ENCODE results near the gene TSSK1B. TPM values are rescaled to one million over a fixed set of nuclear protein-coding genes. Genes with fewer than 3 reads are reported as not detected.

TSSK1B gene
- total RNA-seq, 1 donor from 2014 or later = not detected

DNA sequence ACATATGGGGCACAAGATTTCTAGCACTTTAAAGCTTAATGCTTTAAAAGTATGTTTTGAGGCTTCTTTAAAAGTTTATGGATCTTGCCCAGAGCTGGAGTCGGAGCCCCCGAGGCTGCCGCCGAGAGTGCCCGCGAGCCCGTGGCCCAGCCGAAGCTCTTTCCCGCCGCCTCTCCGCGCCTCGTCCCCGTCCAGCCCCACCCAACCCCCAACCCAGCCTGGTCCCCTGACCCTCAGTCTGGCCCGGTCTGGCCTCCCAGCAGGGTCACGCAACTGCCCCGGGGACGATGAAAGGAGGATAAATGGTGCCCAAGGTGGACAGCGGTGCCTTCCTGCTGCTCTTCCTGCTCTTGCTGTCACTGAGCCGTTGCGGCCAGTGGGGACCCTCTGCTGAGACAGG is 1.7 kb downstream of the TSSK1B start:
- H3K36me3 ChIP-seq = no peaks in the 10 kb centered on the region
- H3K4me3 ChIP-seq = no peak overlapping the region
- DNase-seq = no peak
- TF ChIP-seq, protein P1, sequence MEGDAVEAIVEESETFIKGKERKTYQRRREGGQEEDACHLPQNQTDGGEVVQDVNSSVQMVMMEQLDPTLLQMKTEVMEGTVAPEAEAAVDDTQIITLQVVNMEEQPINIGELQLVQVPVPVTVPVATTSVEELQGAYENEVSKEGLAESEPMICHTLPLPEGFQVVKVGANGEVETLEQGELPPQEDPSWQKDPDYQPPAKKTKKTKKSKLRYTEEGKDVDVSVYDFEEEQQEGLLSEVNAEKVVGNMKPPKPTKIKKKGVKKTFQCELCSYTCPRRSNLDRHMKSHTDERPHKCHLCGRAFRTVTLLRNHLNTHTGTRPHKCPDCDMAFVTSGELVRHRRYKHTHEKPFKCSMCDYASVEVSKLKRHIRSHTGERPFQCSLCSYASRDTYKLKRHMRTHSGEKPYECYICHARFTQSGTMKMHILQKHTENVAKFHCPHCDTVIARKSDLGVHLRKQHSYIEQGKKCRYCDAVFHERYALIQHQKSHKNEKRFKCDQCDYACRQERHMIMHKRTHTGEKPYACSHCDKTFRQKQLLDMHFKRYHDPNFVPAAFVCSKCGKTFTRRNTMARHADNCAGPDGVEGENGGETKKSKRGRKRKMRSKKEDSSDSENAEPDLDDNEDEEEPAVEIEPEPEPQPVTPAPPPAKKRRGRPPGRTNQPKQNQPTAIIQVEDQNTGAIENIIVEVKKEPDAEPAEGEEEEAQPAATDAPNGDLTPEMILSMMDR (IDR thresholded peaks at IDR 0.05; ENCODE audit: borderline replicate concordance) = no peak
- H3K27me3 ChIP-seq (ENCODE audit: low read depth) = no peaks in the 10 kb centered on the region
- H3K4me1 ChIP-seq = peaks cover 16% of the 10 kb centered on the region
- intact Hi-C loops (cut with micrococcal nuclease) = no loop called here
- H3K9me3 ChIP-seq (replicated peaks) = no peaks in the 10 kb centered on the region
- H3K27ac ChIP-seq (replicated peaks) = no peak overlapping the region

DNA sequence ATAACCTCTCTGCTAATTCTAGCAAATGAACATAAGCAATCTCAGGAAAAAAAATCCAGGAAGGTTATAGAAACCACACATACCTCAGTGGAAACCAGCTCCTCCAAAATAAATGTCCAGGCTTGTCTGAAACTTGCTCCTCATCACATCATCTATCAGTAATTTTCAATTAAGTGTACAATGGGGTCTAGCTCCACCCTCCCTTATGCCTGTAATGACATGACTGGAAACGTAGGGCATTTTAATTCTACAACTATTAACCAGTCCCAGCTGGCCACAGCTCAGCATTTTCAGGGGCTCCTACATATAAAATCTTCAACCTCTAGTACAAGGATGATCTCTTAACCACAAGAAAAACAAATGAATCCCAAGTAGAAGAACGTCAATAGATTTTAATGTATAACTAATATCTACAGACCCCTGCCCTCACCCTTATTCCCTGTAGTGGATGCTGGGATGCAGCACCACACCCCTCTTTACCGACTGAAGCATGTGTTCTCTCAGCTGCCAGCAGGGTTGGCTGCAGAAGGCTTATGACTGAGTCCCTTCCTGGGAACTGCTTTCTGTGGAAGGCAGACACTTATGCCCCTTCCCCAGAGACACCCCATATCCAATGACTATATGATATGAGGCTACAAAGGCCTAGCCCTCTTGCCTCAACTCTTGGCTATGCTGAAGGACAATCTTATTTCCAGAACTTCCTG is 6.8 kb downstream of the TSSK1B start:
- Histone ChIP-seq H3K9me3 (replicated peaks) (no peaks in the 10 kb centered on the region), H3K4me1 (no peaks in the 10 kb centered on the region), H3K36me3 (no peaks in the 10 kb centered on the region), H3K27me3 (ENCODE audit: low read depth) (no peaks in the 10 kb centered on the region), H3K4me3 (no peak overlapping the region), H3K27ac (replicated peaks) (no peak overlapping the region)
- TF ChIP-seq, protein P1 (IDR thresholded peaks at IDR 0.05; ENCODE audit: borderline replicate concordance) = no peak
- intact Hi-C loops (cut with micrococcal nuclease) = no loop called here
- DNase-seq = no peak

DNA sequence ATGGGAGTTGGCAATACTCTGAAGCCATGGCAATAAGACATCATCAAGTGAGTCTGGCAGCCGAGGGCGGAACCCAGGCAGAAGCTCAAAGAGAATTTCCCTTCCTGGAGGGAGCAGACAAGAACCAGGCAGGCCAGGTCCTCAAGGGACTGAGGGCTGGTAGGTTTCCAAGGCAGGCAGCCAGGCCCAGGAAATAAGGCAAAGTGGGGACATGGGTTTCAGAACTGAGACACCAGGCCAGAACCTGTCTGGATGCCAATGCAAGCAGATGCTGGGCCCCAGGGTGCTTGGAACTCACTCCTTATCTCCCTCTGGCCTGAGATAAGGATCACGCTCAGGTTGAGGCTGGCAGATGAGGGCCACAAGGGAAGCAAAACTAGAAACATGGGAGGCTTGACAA is 8.9 kb downstream of the TSSK1B start:
- Histone ChIP-seq H3K36me3 (no peaks in the 10 kb centered on the region), H3K27me3 (ENCODE audit: low read depth) (no peaks in the 10 kb centered on the region), H3K4me1 (no peaks in the 10 kb centered on the region), H3K9me3 (replicated peaks) (no peaks in the 10 kb centered on the region), H3K27ac (replicated peaks) (no peak overlapping the region), H3K4me3 (no peak overlapping the region)
- DNase-seq = no peak
- intact Hi-C loops (cut with micrococcal nuclease) = no loop called here
- TF ChIP-seq, protein P1 (IDR thresholded peaks at IDR 0.05; ENCODE audit: borderline replicate concordance) = no peak

DNA sequence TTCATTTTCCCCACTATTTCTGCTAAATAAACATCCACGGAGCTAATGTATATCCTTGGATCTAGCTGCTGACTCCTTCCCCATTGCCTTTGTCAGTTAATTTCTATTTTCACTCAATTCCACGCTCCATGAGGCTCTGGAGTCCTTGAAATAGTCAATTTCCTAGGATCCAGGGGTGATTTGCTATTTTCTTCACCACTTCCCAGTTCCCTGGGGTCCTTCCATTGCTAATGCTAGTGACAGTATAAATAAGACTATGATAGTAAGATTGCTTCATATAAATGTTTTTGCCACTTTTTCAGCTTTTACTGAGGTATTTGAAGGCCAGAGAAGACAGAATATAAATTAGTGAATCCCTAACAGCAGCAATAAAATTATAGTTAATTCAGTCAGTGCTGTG is 13.1 kb downstream of the TSSK1B start:
- no peak for DNase-seq
- no peaks in the 10 kb centered on the region for H3K4me1 ChIP-seq
- intact Hi-C loops (cut with micrococcal nuclease) = no loop called here
- H3K27me3 ChIP-seq (ENCODE audit: low read depth) = no peaks in the 10 kb centered on the region
- no peak overlapping the region for H3K27ac ChIP-seq (replicated peaks)
- no peaks in the 10 kb centered on the region for H3K9me3 ChIP-seq (replicated peaks)
- TF ChIP-seq, protein P1 (IDR thresholded peaks at IDR 0.05; ENCODE audit: borderline replicate concordance) = no peak
- no peaks in the 10 kb centered on the region for H3K36me3 ChIP-seq
- H3K4me3 ChIP-seq = no peak overlapping the region

DNA sequence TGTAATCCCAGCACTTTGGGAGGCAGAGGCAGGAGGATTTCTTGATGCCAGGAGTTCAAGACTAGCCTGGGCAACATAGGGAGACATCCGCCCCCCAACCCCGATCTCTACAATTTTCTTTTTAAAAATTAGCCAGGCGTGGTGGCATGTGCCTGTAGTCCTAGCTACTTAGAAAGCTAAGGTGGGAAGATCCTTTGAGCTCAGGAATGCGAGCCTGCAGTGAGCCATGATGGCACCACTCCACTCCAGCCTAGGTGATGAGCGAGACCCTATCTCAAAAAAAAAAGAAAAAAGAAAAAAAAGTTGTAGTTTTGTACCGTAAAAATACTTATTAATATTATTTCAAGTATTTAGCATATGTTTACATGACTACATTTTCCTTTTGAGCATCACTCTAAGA is 29.3 kb downstream of the TSSK1B start:
- Histone ChIP-seq H3K27me3 (ENCODE audit: low read depth) (no peaks in the 10 kb centered on the region), H3K4me1 (no peaks in the 10 kb centered on the region), H3K9me3 (replicated peaks) (no peaks in the 10 kb centered on the region), H3K36me3 (no peaks in the 10 kb centered on the region), H3K27ac (replicated peaks) (no peak overlapping the region), H3K4me3 (no peak overlapping the region)
- no peak for DNase-seq
- intact Hi-C loops (cut with micrococcal nuclease) = no loop called here
- TF ChIP-seq, protein P1 (IDR thresholded peaks at IDR 0.05; ENCODE audit: borderline replicate concordance) = no peak
